Measurements from ENCODE around the gene ZP1.
"Not testable (repeated sequence)": the region's sequence is repeated elsewhere in the genome, so short reads cannot be mapped to it uniquely, and the experiment has no call there.

ZP1 gene

DNA sequence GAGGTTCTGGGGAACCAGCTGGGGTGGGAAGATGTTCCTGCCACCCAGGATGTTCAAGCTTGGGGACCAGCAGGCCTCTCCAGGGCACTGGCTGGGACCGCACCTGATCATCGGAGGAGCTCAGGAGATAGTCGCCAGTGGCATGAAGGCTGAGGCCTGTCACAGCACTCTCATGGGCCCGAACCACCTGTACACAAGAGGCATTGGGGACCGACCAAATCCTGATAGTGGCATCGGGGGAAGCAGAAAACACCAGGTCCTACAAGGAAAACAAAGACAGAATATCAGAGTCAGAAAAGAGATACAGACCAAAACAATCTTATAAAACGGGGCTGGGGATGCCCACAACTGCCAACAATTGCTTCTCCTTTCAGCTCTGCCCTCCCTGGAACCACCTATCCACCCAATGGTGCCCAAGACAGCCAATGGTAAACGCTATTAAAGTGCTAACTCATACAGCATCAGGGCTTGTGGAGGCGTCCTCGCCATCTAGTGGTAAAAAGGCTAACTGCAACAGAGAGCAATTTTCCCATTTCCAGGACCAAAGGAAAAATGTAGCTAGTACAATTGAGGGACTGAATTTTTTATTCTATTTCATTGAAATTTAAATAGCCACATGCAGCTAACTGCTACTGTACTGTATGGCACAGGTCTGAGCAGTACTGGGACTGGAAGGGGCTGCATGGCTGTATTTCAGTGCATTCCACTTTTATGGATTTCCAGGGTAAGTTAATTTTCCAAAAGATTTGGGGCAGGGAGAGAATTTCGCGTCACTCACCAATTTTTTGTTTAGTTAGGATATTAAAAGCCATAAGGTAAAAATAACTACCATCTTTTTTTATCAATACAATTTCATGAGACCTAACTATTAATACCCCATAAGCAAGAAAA lies 31.9 kb downstream of the ZP1 start:
- no peak overlapping the region for H3K9ac ChIP-seq (ENCODE audit: low read depth, low read length)
- H3K36me3 ChIP-seq (ENCODE audit: insufficient read depth, low read length): peaks cover 43% of the 10 kb centered on the region

DNA sequence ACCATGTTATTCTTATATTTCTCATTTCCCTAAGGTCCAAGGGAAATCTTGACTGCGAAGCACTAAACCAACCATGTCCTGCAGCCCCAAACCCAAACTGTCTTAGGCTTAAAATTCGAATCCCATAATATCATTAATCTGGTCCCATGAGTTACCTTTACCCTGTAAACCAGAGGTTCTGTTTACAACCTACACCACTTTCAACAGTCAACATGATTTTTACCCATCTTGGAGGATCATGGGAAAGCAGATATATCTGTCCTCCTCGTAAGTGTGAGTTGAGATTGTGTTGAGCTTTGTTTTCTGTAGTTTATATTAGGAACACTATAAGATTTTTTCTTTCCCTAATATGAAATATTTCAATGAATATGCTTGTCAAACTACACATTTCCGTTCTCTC lies 32.6 kb downstream of the ZP1 start:
- Histone ChIP-seq H3K9ac (ENCODE audit: low read depth, low read length) (no peak overlapping the region), H3K36me3 (ENCODE audit: insufficient read depth, low read length) (peaks cover 38% of the 10 kb centered on the region), H3K4me1 (ENCODE audit: insufficient read depth, low read length) (0 out of 2 replicates have a peak, but pooled peaks cover 4% of the 10 kb centered on the region), H3K9me3 (ENCODE audit: control insufficient read depth, insufficient read depth, low read length) (no peaks in the 10 kb centered on the region)

More for the DNA sequence above, 31.9 kb downstream of the ZP1 start:
- H3K9me3 ChIP-seq (ENCODE audit: control insufficient read depth, insufficient read depth, low read length): no peaks in the 10 kb centered on the region
- H3K4me1 ChIP-seq (ENCODE audit: insufficient read depth, low read length): no peaks in the 10 kb centered on the region

DNA sequence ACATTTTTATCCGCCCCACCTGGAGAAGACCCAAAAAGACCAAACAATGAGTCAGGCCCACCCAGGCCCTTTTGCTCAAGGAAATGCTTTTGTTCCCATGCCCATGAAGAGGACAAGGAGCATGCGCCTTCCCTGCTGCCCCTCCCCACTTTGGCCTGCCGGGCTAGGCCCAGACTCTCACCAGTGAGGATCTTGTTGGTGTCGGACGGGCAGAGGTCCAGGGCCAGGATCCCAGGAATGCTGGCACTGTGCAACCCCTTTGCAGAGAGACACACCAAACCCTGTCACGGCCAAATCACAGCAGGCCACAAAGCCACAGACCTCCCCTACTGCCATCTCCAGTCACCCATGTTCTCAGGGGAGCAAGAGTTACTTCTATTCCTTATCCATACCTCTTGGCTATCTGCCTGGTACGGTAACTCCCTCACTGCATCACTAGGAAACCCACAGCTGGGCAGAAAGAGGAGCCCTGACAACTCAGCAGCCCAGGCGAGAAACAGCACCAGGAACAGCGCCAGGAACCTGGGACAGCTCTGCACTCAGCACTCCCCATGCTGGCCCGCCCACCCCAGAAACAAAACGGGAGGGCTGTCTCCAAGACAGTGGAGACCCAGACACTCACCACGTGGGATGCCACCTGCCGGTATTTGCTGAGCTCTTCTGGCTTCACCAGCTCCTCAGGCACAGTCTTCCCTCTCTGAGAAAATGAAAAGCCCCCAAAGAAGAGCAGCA lies 33.5 kb downstream of the ZP1 start:
- 0 out of 2 replicates have a peak, but pooled peaks cover 4% of the 10 kb centered on the region for H3K4me1 ChIP-seq (ENCODE audit: insufficient read depth, low read length)
- peaks cover 37% of the 10 kb centered on the region for H3K36me3 ChIP-seq (ENCODE audit: insufficient read depth, low read length)
- H3K9me3 ChIP-seq (ENCODE audit: control insufficient read depth, insufficient read depth, low read length): no peaks in the 10 kb centered on the region
- no peak overlapping the region for H3K9ac ChIP-seq (ENCODE audit: low read depth, low read length)

DNA sequence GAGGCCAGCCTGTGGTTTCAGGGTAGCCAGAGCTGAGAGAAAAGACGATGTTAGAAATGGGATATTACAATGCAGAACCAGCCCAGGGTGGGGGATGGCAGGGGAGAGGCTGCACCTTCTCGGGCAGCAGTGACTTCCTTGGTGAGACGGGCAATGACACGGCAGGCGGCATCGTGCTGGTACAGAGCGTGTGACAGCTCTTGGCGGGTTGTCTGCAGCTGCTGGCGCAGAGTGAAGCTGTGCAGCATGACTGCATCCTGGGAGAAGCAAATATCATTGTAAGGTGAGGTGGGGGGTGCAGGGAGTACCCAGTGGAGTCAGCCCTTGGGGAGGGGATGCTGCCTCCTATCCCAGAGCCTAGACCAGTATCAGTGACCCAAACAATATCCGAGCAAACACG lies 35.3 kb downstream of the ZP1 start:
- Histone ChIP-seq H3K36me3 (ENCODE audit: insufficient read depth, low read length) (peaks cover 34% of the 10 kb centered on the region), H3K9ac (ENCODE audit: low read depth, low read length) (no peak overlapping the region), H3K4me1 (ENCODE audit: insufficient read depth, low read length) (0 out of 2 replicates have a peak, but pooled peaks cover 4% of the 10 kb centered on the region)

DNA sequence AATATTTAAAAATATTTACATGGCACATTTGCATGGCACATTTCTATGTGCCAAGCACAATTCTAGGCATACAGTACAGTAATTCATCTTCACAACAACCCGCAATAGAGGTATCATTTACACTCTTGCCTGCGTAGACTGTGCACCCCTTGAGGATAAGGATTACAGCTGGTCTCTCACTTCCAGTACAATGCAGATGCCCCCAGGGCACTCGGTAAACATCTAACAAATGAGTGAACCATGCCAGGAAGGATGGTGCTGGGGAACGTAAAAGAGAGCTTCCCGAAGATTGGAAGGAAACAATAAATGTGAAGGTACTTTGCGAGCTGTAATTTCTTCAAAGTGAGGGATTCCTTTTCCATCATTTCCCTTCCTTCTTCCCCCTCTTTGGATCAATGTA lies 37.7 kb downstream of the ZP1 start:
- peak overlapping the region; percentile 84 for H3K9ac ChIP-seq (ENCODE audit: low read depth, low read length)
- peaks cover 18% of the 10 kb centered on the region for H3K36me3 ChIP-seq (ENCODE audit: insufficient read depth, low read length)
- 0 out of 2 replicates have a peak, but pooled peaks cover 4% of the 10 kb centered on the region for H3K4me1 ChIP-seq (ENCODE audit: insufficient read depth, low read length)
- H3K9me3 ChIP-seq (ENCODE audit: control insufficient read depth, insufficient read depth, low read length): no peaks in the 10 kb centered on the region

More for the DNA sequence above, 35.3 kb downstream of the ZP1 start:
- H3K9me3 ChIP-seq (ENCODE audit: control insufficient read depth, insufficient read depth, low read length): no peaks in the 10 kb centered on the region

DNA sequence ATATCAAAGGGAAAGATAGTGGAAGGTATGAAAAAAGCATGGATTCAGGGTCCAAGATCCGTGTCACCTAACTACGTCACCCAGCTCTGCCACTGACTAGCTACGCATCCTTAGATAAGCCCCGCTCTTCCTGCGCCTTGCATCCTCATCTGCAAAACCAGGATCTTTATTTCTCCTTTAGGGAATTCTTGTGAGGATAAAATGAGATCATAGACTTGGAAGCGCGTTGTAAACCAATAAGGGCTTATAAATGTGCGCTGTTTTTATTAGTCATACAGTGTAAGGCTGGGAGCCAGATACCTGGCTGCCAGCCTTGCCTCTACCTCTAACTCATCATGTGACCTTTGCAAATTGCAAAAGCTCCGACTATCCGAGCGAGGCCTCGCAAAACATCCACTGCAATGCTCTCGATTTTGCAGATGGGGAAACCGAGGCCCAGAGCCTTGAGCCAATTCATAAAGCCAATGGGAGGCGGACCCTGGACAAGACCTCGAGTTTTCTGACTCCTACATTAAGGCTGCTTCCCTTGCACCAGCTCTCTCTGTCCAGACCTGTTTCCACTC lies 38.3 kb downstream of the ZP1 start:
- no peaks in the 10 kb centered on the region for H3K9me3 ChIP-seq (ENCODE audit: control insufficient read depth, insufficient read depth, low read length)
- peaks cover 16% of the 10 kb centered on the region for H3K36me3 ChIP-seq (ENCODE audit: insufficient read depth, low read length)
- H3K4me1 ChIP-seq (ENCODE audit: insufficient read depth, low read length): 0 out of 2 replicates have a peak, but pooled peaks cover 4% of the 10 kb centered on the region
- H3K9ac ChIP-seq (ENCODE audit: low read depth, low read length): peak overlapping the region; percentile 84

DNA sequence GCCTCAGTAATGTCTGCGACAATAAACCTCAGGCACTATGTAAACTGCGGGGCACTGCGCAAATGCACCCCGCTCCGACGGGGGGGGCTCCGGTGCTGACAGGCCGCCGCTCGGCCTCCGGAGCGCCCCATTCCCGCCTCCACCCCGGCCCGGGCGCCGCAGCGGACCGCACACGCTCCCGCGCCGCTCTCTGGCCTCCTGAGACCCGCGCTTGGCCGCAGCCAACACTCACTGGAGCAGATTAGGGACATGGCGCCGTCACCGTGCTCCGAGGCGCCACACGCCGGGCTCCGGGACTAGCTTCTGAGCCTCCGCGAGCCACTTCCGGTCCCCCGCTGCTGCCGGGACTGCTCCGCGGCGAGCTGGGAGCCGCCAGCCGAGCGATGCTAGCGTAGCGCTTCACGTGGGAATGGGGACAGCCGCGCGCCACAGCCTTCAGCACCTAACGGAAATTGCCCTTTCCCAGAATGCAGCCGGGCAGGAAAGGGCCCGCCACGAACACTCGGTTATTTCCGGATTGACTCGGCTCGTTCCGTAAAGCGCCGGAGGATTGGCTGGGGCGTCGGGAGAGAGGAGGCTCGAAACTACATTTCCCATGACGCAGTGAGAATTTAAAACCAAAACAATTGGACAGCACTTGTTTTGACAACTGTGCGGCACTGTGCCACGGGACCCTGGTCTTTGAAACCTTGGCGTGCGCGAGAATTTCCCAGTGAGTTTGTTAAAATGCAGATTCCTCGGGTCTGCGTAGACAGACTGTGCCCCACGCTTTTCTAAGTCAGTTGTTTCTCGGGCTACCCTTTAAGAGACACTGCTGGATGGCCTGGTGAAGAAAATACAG lies 39.0 kb downstream of the ZP1 start, which contains the start of gene PRPF19:
PRPF19 (minus strand) TSS at position 454 of the 841 bp plus-strand sequence; CDS start at position 251, 203 bp downstream.
- peaks cover 10% of the 10 kb centered on the region for H3K36me3 ChIP-seq (ENCODE audit: insufficient read depth, low read length)
- H3K9me3 ChIP-seq (ENCODE audit: control insufficient read depth, insufficient read depth, low read length): no peaks in the 10 kb centered on the region
- H3K4me1 ChIP-seq (ENCODE audit: insufficient read depth, low read length): 0 out of 2 replicates have a peak, but pooled peaks cover 4% of the 10 kb centered on the region
- peak within 1 kb of the TSS; percentile 84 for H3K9ac ChIP-seq (ENCODE audit: low read depth, low read length)

DNA sequence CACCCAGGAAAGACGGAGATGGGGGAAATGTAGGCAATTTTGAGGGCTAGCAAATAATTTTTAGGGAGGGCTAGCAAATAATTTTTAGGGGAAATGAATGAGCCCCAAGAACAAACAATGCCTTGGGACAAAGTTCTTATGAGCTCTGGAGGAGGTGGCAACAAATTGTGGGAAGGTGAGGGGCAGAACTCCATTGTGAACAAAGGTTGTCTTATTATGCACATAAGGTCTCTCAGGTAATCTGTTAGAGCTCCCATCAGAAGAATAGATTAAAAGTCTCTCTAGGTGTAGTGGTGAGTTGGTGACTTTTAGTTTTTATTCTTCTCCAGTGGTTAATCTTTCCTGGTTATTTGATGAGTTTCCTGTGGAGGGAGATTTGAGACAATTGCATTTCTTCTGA lies 41.5 kb downstream of the ZP1 start:
- no peak overlapping the region for H3K9ac ChIP-seq (ENCODE audit: low read depth, low read length)
- H3K9me3 ChIP-seq (ENCODE audit: control insufficient read depth, insufficient read depth, low read length): no peaks in the 10 kb centered on the region
- H3K36me3 ChIP-seq (ENCODE audit: insufficient read depth, low read length): no peaks in the 10 kb centered on the region
- peaks cover 15% of the 10 kb centered on the region for H3K4me1 ChIP-seq (ENCODE audit: insufficient read depth, low read length)

DNA sequence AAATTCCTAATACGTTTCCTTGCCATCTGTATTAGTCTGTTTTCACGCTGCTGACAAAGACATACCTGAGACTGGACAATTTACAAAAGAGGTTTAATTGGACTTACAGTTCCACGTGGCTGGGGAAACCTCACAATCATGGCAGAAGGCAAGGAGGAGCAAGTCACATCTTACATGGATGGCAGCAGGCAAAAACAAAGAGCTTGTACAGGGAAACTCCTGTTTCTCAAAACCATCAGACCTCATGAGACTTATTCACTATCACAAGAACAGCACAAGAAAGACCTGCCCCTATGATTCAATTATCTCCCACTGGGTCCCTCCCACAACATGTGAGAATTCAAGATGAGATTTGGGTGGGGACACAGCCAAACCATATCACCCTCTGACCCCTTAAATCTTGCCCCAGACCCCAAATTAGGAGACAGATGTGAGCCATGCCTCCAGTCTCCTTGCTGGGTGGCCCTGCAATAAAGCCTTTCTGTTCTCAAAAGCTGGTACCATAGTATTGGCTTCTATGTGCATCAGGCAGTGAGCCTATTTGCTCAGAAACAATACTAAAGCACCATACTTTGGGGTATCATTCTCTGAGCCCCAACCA lies 42.4 kb downstream of the ZP1 start:
- not testable (repeated sequence) for H3K9me3 ChIP-seq (ENCODE audit: control insufficient read depth, insufficient read depth, low read length); H3K9ac ChIP-seq (ENCODE audit: low read depth, low read length); H3K36me3 ChIP-seq (ENCODE audit: insufficient read depth, low read length)
- H3K4me1 ChIP-seq (ENCODE audit: insufficient read depth, low read length): peaks cover 12% of the 10 kb centered on the region

DNA sequence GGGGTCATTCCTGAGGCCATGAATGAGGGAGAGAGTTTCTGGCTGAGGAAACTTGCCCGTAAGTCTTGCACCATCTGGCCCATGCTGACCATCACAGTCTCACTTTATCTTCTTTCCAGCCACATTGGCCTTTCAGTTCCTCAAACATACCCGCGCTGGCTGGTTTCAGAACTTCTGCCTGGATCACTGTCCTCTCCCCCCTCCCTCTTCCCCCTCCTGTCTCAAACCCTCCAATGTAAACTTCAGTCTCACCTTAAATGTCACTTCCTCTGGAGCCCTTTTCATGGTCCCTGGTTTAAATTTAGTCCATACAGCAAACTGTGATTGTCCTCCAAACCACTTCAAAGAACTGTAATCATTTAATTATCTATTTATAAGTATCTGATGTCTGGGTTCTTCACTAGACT lies 42.9 kb downstream of the ZP1 start:
- no peaks in the 10 kb centered on the region for H3K9me3 ChIP-seq (ENCODE audit: control insufficient read depth, insufficient read depth, low read length)
- H3K36me3 ChIP-seq (ENCODE audit: insufficient read depth, low read length): no peaks in the 10 kb centered on the region
- no peak overlapping the region for H3K9ac ChIP-seq (ENCODE audit: low read depth, low read length)
- peaks cover 12% of the 10 kb centered on the region for H3K4me1 ChIP-seq (ENCODE audit: insufficient read depth, low read length)

DNA sequence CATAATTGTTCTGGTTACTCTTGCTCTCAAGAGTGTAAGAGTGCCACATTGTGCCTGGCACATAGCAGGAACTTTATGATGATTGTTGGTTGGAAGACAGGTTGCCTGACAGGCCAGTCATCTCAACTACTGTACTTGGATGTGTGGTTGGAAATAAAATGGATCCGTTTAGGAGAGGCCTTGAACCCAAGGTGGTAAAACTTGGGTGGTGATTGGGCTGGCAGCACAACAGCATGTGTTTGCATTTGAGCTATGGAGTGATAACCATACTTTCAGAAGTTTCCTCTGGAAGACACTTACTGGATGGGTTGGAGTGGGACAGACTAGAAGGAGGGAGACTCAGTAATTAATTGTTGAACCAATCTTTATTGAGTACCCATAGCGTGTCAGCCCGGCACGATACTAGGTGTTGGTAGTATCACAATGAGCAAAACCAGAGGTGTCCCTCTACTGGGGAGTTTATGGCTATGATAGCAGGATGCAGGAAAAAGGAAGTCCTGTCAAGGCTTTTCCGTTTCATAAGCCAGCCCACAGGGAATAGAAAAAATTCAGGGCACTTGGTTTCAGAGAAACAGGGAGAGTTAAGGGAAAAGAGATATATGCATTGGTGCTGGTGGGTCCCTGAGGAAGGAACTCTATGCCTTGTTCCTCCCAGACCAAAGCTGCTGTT lies 43.5 kb downstream of the ZP1 start:
- Histone ChIP-seq H3K9ac (ENCODE audit: low read depth, low read length) (no peak overlapping the region), H3K4me1 (ENCODE audit: insufficient read depth, low read length) (peaks cover 14% of the 10 kb centered on the region), H3K36me3 (ENCODE audit: insufficient read depth, low read length) (no peaks in the 10 kb centered on the region)

DNA sequence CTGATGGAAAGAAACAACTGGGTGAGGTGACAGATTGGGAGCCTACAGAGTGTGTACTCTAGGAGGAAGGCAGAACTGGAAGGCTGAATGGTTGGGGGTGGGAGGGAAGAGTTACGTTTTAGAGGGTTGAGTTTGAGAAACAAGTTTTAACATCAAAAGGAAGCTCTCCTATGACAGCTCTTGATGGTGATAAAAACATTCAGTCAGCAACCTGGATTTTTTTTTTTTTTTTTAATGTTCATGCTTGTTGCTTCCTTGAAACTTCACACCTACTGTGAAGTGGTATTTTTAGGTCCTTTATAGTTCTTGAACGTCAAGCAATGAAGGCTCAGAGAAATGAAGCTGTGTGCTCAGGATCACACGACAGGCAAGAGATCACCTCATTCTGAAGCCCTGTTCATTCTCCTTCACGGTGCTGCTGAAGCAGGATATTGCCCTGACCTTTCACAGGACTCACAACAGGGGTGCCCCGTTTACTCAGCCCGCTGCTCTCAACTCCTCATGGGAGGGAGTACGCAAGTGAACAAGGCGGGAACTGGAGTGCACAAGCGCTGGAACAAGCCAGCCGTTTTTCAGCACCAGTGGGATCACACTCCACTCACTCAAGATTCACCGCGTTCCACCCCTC lies 45.0 kb downstream of the ZP1 start:
- no peak overlapping the region for H3K9ac ChIP-seq (ENCODE audit: low read depth, low read length)
- H3K9me3 ChIP-seq (ENCODE audit: control insufficient read depth, insufficient read depth, low read length): no peaks in the 10 kb centered on the region
- no peaks in the 10 kb centered on the region for H3K36me3 ChIP-seq (ENCODE audit: insufficient read depth, low read length)
- H3K4me1 ChIP-seq (ENCODE audit: insufficient read depth, low read length): peaks cover 15% of the 10 kb centered on the region

More for the DNA sequence above, 43.5 kb downstream of the ZP1 start:
- no peaks in the 10 kb centered on the region for H3K9me3 ChIP-seq (ENCODE audit: control insufficient read depth, insufficient read depth, low read length)
